ENCODE data around the gene RSPO3. TPM values are rescaled to one million over a fixed set of nuclear protein-coding genes. Genes with fewer than 3 reads are reported as not detected.
A peak's percentile ranks its signal among the peaks of the same experiment; 100 is the strongest.
"Not testable (repeated sequence)": the region's sequence is repeated elsewhere in the genome, so short reads cannot be mapped to it uniquely, and the experiment has no call there.

Gene RSPO3
- total RNA-seq, 1 donor from 2014 or later: 17.2 TPM

GRCh38 chr6:127221201-127221600 is 102.7 kb downstream of the RSPO3 start:
- intact Hi-C loops (cut with DNase I): no loop called here
- DNase-seq (ENCODE audit: low spot score) (no peak), ATAC-seq (peak; percentile 93)

- ATAC-seq (no peak), DNase-seq (ENCODE audit: low spot score) (no peak)
- intact Hi-C loops (cut with DNase I): no loop called here
Observed at GRCh38 chr6:127222418-127222817, 103.9 kb downstream of the RSPO3 start.

GRCh38 chr6:127225497-127225896 is 107.0 kb downstream of the RSPO3 start:
- ATAC-seq: no peak
- no peak for DNase-seq (ENCODE audit: low spot score)
- intact Hi-C loops (cut with DNase I): no loop called here

GRCh38 chr6:127233819-127234218 is 115.3 kb downstream of the RSPO3 start:
- ATAC-seq: not testable (repeated sequence)

GRCh38 chr6:127243501-127243900 is 125.0 kb downstream of the RSPO3 start:
- intact Hi-C loops (cut with DNase I): no loop called here
- ATAC-seq (no peak), DNase-seq (ENCODE audit: low spot score) (no peak)

More at GRCh38 chr6:127233819-127234218, 115.3 kb downstream of the RSPO3 start:
- DNase-seq (ENCODE audit: low spot score); intact Hi-C loops (cut with DNase I): not testable (repeated sequence)

Other genes starting within 250 kb of the RSPO3 start
- 72.2 TPM for gene RNF146, start 148.2 kb downstream of the RSPO3 start, total RNA-seq
- gene ECHDC1, start 224.9 kb downstream of the RSPO3 start, total RNA-seq: 62.0 TPM